OCI-LY7 (cell line): ENCODE measurements around the gene TTC33. TPM values are rescaled to one million over a fixed set of nuclear protein-coding genes. Genes with fewer than 3 reads are reported as not detected.
A peak's percentile ranks its signal among the peaks of the same experiment; 100 is the strongest.

Source experiments
- BruUV-seq: library from RNA; stranded (reverse); fragments of 400-500 nt; replicated peaks from 2 replicates; lab custom pipeline; 2021; lab: Mats Ljungman, UMichigan
- CTCF ChIA-PET: fragments of 300-600 bp; sonication (Branson Sonifier 250); formaldehyde crosslinking; loops from one replicate; lab custom pipeline; 2022; ENCODE audit warnings: antibody characterized with exemption; ENCODE audit not compliant: unreplicated experiment; lab: Charles Lee
- POLR2A ChIA-PET: fragments of 300-600 bp; sonication (Branson Sonifier 250); formaldehyde crosslinking; loops from one replicate; lab custom pipeline; 2022; ENCODE audit warnings: antibody characterized with exemption; lab: Charles Lee
- DNase-seq: peaks from one replicate; pipeline ENCODE4 v3.0.0-alpha.2; 2015; ENCODE audit warnings: low spot score
- H2AFZ ChIP-seq: fragments of 200-600 bp; sonication (generic), shearing (Covaris generic); 2 replicates; pipeline ENCODE4 v1.6.1; 2014; ENCODE audit warnings: mild to moderate bottlenecking, antibody characterized with exemption, low read length, moderate library complexity
- H3K27ac ChIP-seq: fragments of 200-600 bp; sonication (generic); 2 replicates; pipeline ENCODE4 v1.5.1; 2014; ENCODE audit warnings: mixed run types, low read depth, mild to moderate bottlenecking, moderate library complexity, low read length, inconsistent platforms; ENCODE audit not compliant: poor library complexity, severe bottlenecking
- H3K36me3 ChIP-seq: fragments of 200-600 bp; sonication (generic); 2 replicates; pipeline ENCODE4 v1.6.1; 2014; ENCODE audit warnings: mild to moderate bottlenecking, antibody characterized with exemption, low read length, moderate library complexity, mixed read lengths; ENCODE audit not compliant: insufficient read depth
- H3K4me1 ChIP-seq: fragments of 200-600 bp; sonication (generic); 2 replicates; pipeline ENCODE4 v1.5.1; 2014; ENCODE audit warnings: mild to moderate bottlenecking, low read length; ENCODE audit not compliant: insufficient read depth, poor library complexity, severe bottlenecking
- H3K4me2 ChIP-seq: fragments of 200-600 bp; sonication (generic); 2 replicates; pipeline ENCODE4 v1.6.1; 2014; ENCODE audit warnings: mild to moderate bottlenecking, low read length
- H3K4me3 ChIP-seq: fragments of 200-600 bp; sonication (generic); 2 replicates; pipeline ENCODE4 v1.5.1; 2014; ENCODE audit warnings: mild to moderate bottlenecking, low read depth, low read length; ENCODE audit not compliant: poor library complexity, severe bottlenecking
- H3K79me2 ChIP-seq: fragments of 200-600 bp; sonication (generic); 2 replicates; pipeline ENCODE4 v1.6.1; 2016; ENCODE audit warnings: low read depth, mild to moderate bottlenecking, low read length, moderate library complexity, mixed read lengths; ENCODE audit not compliant: insufficient read depth
- H3K9me2 ChIP-seq: fragments of 200-600 bp; sonication (generic); 2 replicates; pipeline ENCODE4 v1.6.1; 2016; ENCODE audit warnings: mild to moderate bottlenecking, low read length, mixed read lengths; ENCODE audit not compliant: insufficient read depth
- H3K9me3 ChIP-seq: fragments of 200-600 bp; sonication (generic); 2 replicates; pipeline ENCODE4 v1.6.1; 2014; ENCODE audit warnings: mild to moderate bottlenecking, mixed run types, low read length, mixed read lengths
- H4K20me1 ChIP-seq: fragments of 200-600 bp; sonication (generic); 2 replicates; pipeline ENCODE4 v1.6.1; 2014; ENCODE audit warnings: mild to moderate bottlenecking, antibody characterized with exemption, low read length, moderate library complexity, mixed read lengths; ENCODE audit not compliant: insufficient read depth
- EZH2phosphoT487 ChIP-seq: fragments of 200-600 bp; sonication (generic); IDR thresholded peaks from 2 replicates; pipeline ENCODE4 v1.6.1; 2018; ENCODE audit warnings: low read depth, borderline replicate concordance, mild to moderate bottlenecking, mixed run types, antibody characterized with exemption, low read length, moderate library complexity, mixed read lengths
- intact Hi-C: fragments of 100-400 bp; cut with micrococcal nuclease; formaldehyde crosslinking; loops from one replicate; pipeline ENCODE4 v1.10.0; 2022; ENCODE audit not compliant: unreplicated experiment
- total RNA-seq, 2 experiments: library from RNA; depleted of rRNA in 1 of 2; stranded (reverse); fragments of >200 nt in 1 of 2; shearing (Covaris generic) in 1 of 2; gene quantifications; 2 replicates each; pipeline ENCODE4 v1.2.3, GENCODE V29; 2014 to 2022
- TF ChIP-seq, protein P1 (sequence below): fragments of 200-600 bp; sonication (generic); conservative IDR thresholded peaks from 2 replicates; pipeline ENCODE4 v1.5.1; 2014; ENCODE audit warnings: mild to moderate bottlenecking, antibody characterized with exemption, low read length, moderate library complexity, mixed read lengths

TTC33 gene
- total RNA-seq, 2 experiments from 2014 or later: 15.9 to 20.5 TPM

DNA sequence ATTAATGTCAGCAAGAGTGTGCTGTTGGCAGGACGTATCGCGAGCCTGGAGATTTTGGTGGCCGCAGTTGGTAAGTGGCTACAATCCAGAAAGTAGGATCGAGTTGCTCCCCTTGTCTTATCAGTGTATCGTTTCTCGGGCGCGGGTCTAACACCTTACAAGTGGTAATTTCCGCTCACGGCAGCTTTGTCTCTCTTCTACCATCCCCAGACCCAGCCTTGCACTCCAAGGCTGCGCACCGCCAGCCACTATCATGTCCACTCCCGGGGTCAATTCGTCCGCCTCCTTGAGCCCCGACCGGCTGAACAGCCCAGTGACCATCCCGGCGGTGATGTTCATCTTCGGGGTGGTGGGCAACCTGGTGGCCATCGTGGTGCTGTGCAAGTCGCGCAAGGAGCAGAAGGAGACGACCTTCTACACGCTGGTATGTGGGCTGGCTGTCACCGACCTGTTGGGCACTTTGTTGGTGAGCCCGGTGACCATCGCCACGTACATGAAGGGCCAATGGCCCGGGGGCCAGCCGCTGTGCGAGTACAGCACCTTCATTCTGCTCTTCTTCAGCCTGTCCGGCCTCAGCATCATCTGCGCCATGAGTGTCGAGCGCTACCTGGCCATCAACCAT, 74.9 kb downstream of the TTC33 start:
- no peaks in the 10 kb centered on the region for H3K9me3 ChIP-seq

DNA sequence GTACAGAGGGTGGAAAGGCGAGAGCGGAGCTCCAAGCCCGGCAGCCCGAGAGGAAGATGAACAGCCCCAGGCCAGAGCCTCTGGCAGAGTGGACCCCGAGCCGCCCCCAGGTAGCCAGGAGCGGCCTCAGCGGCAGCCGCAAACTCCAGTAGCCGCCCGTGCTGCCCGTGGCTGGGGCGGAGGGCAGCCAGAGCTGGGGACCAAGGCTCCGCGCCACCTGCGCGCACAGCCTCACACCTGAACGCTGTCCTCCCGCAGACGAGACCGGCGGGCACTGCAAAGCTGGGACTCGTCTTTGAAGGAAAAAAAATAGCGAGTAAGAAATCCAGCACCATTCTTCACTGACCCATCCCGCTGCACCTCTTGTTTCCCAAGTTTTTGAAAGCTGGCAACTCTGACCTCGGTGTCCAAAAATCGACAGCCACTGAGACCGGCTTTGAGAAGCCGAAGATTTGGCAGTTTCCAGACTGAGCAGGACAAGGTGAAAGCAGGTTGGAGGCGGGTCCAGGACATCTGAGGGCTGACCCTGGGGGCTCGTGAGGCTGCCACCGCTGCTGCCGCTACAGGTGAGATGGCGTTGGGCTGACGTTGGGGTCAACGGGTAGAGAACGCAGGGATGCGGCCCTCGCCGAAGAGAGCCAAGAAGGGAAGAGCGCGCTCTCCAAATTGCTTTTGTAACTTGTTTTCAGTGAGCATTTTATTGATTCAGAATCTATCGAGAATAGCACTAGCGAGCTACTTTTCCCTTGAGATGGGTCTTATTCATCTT, 75.7 kb downstream of the TTC33 start, which contains the start of gene PTGER4:
PTGER4 (plus strand) TSS at position 3 of the 769 bp plus-strand sequence. CDS start 1,079 bp downstream, outside the sequence.
- Histone ChIP-seq H3K36me3 (no peaks in the 10 kb centered on the region), H3K27ac (no peak within 1 kb of the TSS), H2AFZ (peak within 1 kb of the TSS; percentile 91), H3K4me3 (peak within 1 kb of the TSS; percentile 82), H4K20me1 (no peaks in the 10 kb centered on the region), H3K79me2 (no peaks in the 10 kb centered on the region), H3K9me3 (no peaks in the 10 kb centered on the region), H3K9me2 (no peaks in the 10 kb centered on the region), H3K4me2 (peak within 1 kb of the TSS; percentile 100), H3K4me1 (peaks cover 15% of the 10 kb centered on the region)
- POLR2A ChIA-PET: interaction anchor here (0.5 to 0.6 kb wide), 2 partner anchors 29 to 45 kb away, joined by 3 to 8 read pairs; no protein-coding TSS in a partner anchor
- DNase-seq: no peak
- intact Hi-C loops: loop anchor here (5.0 kb wide), 3 partner anchors 193 to 648 kb away; no protein-coding TSS in a partner anchor
- TF ChIP-seq EZH2phosphoT487: no peak
- no TSS peak for BruUV-seq
- CTCF ChIA-PET: no interaction called here

More for the DNA sequence above, 74.9 kb downstream of the TTC33 start:
- no TSS peak for BruUV-seq
- H3K27ac ChIP-seq: no peak overlapping the region
- no peaks in the 10 kb centered on the region for H3K36me3 ChIP-seq
- H3K4me1 ChIP-seq: peaks cover 15% of the 10 kb centered on the region
- no peaks in the 10 kb centered on the region for H3K79me2 ChIP-seq
- ChIA-PET CTCF (interaction anchor here (0.6 kb wide), 1 partner anchor 279 kb away, joined by 3 read pairs; no protein-coding TSS in a partner anchor), POLR2A (interaction anchor here (0.6 kb wide), 1 partner anchor 30 kb away, joined by 3 read pairs; no protein-coding TSS in a partner anchor)
- no peak for DNase-seq
- peak overlapping the region; percentile 82 for H3K4me3 ChIP-seq
- no peak overlapping the region for H2AFZ ChIP-seq
- peak overlapping the region; percentile 100 for H3K4me2 ChIP-seq
- H4K20me1 ChIP-seq: no peaks in the 10 kb centered on the region
- no peaks in the 10 kb centered on the region for H3K9me2 ChIP-seq
- intact Hi-C loops: loop anchor here (5.0 kb wide), 2 partner anchors 304 to 649 kb away; no protein-coding TSS in a partner anchor
- TF ChIP-seq EZH2phosphoT487: no peak
- TF ChIP-seq, protein P1, sequence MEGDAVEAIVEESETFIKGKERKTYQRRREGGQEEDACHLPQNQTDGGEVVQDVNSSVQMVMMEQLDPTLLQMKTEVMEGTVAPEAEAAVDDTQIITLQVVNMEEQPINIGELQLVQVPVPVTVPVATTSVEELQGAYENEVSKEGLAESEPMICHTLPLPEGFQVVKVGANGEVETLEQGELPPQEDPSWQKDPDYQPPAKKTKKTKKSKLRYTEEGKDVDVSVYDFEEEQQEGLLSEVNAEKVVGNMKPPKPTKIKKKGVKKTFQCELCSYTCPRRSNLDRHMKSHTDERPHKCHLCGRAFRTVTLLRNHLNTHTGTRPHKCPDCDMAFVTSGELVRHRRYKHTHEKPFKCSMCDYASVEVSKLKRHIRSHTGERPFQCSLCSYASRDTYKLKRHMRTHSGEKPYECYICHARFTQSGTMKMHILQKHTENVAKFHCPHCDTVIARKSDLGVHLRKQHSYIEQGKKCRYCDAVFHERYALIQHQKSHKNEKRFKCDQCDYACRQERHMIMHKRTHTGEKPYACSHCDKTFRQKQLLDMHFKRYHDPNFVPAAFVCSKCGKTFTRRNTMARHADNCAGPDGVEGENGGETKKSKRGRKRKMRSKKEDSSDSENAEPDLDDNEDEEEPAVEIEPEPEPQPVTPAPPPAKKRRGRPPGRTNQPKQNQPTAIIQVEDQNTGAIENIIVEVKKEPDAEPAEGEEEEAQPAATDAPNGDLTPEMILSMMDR: no peak

DNA sequence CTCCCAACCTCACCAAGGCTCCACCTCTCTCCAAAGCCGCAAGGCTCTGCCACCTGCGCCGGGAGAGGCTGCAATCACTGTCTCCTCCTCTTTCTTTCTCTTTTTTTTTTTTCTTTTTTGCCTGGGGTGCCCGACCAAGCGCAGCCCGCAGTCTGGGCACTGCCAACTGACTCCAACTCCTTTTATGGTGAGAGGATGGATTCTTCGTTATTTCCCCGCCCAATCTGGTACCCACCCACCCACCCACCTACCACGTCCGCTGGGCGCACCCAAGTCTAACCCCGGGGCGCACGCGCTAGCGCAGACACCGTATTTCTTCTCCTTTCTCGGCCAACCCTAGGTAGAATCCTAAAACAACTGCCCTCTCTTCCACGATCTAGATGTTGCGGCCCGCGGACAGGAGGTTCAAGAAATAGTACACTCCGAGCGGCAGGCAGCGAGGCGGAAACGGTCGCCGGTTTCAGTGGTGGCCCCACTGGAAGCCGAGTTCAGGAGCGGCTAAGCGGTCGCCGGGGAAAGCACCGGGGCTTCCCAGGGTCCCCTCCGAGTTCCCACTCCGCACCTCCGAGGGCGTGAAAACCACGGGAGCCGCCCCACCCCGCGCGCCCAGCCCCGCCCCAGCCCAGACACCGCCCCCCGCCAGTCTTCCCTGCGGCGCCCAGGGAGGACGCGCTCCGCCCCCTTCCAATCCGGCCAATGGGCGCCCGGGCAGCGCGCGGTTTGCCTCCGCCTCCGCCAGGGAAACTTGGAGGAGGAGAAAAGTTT, 76.4 kb downstream of the TTC33 start:
- Histone ChIP-seq H2AFZ (peak overlapping the region; percentile 91), H4K20me1 (no peaks in the 10 kb centered on the region), H3K27ac (no peak overlapping the region), H3K9me3 (no peaks in the 10 kb centered on the region), H3K9me2 (no peaks in the 10 kb centered on the region), H3K4me1 (peaks cover 15% of the 10 kb centered on the region), H3K4me2 (peak overlapping the region; percentile 100), H3K4me3 (peak overlapping the region; percentile 82), H3K36me3 (no peaks in the 10 kb centered on the region), H3K79me2 (no peaks in the 10 kb centered on the region)
- BruUV-seq: no TSS peak
- intact Hi-C loops: loop anchor here (5.0 kb wide), 1 partner anchor 192 kb away; no protein-coding TSS in a partner anchor
- ChIA-PET CTCF (no interaction called here), POLR2A (no interaction called here)
- TF ChIP-seq, protein P1: no peak
- TF ChIP-seq EZH2phosphoT487: no peak
- DNase-seq: peak; percentile 67
